ENCODE measurements around the gene PCED1B.

Gene PCED1B

DNA sequence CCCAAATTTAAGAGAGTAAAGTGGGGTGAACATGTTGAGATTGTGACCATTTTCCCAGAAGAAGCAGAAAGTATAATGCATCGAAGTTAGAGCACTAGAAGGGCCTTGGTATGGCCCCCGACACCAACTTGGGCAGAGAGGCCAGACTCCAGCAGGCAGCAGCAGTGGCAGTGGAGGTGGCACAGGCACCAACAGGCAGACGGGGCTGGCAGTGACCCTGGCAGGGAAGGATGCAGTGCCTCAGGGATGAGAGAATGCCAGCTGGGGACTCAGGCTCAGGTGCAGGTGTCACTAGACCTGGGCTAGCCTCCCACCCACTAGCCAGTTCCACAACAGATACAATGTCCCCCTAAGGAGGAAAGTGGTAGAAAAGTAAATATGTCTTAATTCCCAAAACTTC is 28.0 kb downstream of the PCED1B start:
- in situ Hi-C loops (cut with HindIII; ENCODE audit: low sequenced_read_pairs), result no loop called here
- no peak for DNase-seq (ENCODE audit: low read depth, low spot score)
- H3K4me3 ChIP-seq (ENCODE audit: low read depth, low read length), result no peak overlapping the region
- TF ChIP-seq, protein P1, sequence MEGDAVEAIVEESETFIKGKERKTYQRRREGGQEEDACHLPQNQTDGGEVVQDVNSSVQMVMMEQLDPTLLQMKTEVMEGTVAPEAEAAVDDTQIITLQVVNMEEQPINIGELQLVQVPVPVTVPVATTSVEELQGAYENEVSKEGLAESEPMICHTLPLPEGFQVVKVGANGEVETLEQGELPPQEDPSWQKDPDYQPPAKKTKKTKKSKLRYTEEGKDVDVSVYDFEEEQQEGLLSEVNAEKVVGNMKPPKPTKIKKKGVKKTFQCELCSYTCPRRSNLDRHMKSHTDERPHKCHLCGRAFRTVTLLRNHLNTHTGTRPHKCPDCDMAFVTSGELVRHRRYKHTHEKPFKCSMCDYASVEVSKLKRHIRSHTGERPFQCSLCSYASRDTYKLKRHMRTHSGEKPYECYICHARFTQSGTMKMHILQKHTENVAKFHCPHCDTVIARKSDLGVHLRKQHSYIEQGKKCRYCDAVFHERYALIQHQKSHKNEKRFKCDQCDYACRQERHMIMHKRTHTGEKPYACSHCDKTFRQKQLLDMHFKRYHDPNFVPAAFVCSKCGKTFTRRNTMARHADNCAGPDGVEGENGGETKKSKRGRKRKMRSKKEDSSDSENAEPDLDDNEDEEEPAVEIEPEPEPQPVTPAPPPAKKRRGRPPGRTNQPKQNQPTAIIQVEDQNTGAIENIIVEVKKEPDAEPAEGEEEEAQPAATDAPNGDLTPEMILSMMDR (IDR thresholded peaks at IDR 0.05; ENCODE audit: low read depth, low read length), result no peak

DNA sequence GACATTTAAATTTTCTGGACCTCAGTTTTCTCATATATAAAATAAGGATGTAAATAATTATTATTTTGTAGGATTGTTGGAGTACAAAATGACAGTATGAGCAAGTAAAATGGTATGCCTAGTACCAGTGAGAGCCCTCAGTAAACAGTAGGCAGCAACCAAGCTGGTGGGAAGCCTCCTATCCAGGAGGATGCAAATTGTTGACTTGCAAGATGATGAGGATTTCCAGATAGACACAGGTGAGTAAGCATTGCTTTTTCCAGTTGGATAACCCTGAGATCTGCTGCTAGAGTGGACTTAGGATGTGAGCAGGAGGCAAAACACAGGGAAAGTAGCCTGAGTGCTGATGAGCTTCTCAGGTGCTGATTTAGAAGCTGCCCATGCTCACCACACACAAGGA is 28.5 kb downstream of the PCED1B start:
- TF ChIP-seq, protein P1 (IDR thresholded peaks at IDR 0.05; ENCODE audit: low read depth, low read length), result no peak
- in situ Hi-C loops (cut with HindIII; ENCODE audit: low sequenced_read_pairs), result no loop called here
- DNase-seq (ENCODE audit: low read depth, low spot score), result no peak
- H3K4me3 ChIP-seq (ENCODE audit: low read depth, low read length), result no peak overlapping the region

DNA sequence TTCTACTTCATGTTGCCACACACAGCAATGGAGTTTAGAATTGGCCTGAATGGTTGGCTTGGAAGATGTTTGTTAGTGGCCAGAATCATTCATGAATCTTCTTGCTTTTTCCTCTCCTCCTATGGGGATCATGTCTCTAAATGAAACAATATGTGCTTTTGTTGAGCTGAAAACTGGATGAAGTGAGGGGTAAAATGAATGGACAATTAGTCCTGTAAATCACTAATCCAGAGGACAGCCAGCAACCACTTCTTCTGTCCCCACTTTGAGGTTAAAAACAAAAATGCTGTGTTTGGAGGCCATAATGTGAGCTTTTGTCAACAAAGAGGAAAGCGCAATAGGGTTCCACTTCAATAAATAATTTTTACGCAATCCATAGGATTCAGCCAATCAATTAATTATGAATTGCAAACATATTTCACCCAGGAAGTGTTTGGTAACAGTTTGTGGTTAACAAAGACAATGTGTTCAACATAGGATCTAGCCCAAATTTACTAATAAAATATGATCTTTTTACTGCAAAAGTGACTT is 30.7 kb downstream of the PCED1B start:
- TF ChIP-seq, protein P1 (IDR thresholded peaks at IDR 0.05; ENCODE audit: low read depth, low read length), result no peak
- in situ Hi-C loops (cut with HindIII; ENCODE audit: low sequenced_read_pairs), result no loop called here
- no peak overlapping the region for H3K4me3 ChIP-seq (ENCODE audit: low read depth, low read length)
- no peak for DNase-seq (ENCODE audit: low read depth, low spot score)

DNA sequence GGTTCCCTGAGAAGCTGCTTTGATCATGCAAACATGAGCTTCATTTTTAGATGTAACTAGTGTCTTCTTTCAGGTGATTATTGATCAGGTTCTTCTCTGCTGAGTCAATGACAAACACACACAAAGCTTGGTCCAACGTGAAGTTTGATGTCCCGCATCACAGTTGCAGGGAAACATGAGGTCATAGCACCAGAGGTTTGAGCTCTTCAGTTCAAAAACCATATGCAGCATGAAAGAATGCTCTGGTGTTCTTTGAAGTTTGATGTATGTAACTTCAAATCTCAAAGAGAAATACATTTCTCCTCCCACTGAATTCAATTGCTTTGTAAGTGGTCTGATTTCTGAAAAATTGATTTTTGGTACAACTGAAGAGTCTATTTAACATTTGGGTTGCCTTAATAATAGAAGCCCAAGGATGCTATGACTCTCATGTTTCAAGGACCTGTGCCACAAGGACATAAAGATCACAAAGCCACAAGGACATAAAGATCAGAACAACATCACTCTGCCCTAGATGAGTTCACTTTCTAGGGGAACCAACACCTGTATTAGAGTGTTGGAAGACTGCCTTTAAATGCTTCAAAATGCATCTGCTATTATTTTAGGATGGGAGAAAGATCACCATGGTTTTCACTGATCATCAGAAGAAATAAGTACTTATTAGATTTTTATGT is 31.4 kb downstream of the PCED1B start:
- H3K4me3 ChIP-seq (ENCODE audit: low read depth, low read length), result no peak overlapping the region
- TF ChIP-seq, protein P1 (IDR thresholded peaks at IDR 0.05; ENCODE audit: low read depth, low read length), result no peak
- in situ Hi-C loops (cut with HindIII; ENCODE audit: low sequenced_read_pairs), result no loop called here
- DNase-seq (ENCODE audit: low read depth, low spot score), result no peak

DNA sequence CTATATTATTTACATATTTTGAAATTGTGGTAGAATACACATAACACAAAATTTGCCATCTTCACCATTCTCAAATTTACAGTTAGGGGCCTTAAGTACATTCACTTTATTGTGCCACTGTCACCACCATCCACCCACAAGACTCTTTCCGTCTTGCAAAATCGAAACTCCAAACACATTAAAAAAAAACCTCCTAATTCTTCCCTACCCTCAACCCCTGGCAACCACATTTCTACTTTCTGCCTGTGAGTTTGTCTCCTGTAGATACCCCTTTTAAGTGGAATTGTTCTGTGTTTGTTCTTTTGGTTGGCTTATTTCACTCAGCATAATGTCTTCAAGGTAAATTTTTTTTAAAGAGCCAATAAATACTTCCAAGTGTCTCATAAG is 32.0 kb downstream of the PCED1B start:
- TF ChIP-seq, protein P1 (IDR thresholded peaks at IDR 0.05; ENCODE audit: low read depth, low read length), result no peak
- DNase-seq (ENCODE audit: low read depth, low spot score), result no peak

DNA sequence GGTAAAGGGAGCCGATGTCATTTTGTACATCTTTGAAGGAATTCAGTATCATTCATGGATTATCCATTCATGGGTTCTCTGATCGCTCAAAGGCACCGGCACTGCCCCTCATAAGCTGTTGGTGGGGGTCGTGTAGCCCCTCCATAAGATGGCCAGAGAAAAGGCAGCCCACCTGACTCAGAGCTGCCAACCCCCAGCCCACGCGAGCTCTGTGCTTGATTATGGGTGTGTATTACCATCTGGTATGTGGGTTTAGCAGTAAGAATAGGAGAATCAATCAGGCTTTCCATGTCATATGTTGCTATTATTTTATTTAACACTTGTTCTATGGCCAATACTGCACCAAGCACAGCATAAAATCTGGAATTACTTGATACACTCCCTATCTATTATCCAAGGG is 32.4 kb downstream of the PCED1B start:
- no peak overlapping the region for H3K4me3 ChIP-seq (ENCODE audit: low read depth, low read length)
- in situ Hi-C loops (cut with HindIII; ENCODE audit: low sequenced_read_pairs), result no loop called here
- no peak for DNase-seq (ENCODE audit: low read depth, low spot score)
- TF ChIP-seq, protein P1 (IDR thresholded peaks at IDR 0.05; ENCODE audit: low read depth, low read length), result no peak

More for the DNA sequence above, 32.0 kb downstream of the PCED1B start:
- no peak overlapping the region for H3K4me3 ChIP-seq (ENCODE audit: low read depth, low read length)
- in situ Hi-C loops (cut with HindIII; ENCODE audit: low sequenced_read_pairs), result no loop called here

Measured in astrocyte of the spinal cord (primary cell).